AG04449 (cell line): Measurements from ENCODE around the gene ITPR1.

Source experiments
- CTCF ChIA-PET: fragments of 350-600 bp; formaldehyde crosslinking; extraction: SDS; loops from one replicate; lab custom pipeline; 2021; ENCODE audit warnings: antibody characterized with exemption; lab: Yijun Ruan, JAX
- POLR2A ChIA-PET: fragments of 400-600, 350-600 bp; formaldehyde crosslinking; extraction: SDS; loops from one replicate; lab custom pipeline; 2020; ENCODE audit warnings: antibody characterized with exemption, inconsistent platforms; lab: Yijun Ruan, JAX
- DNase-seq: peaks from one replicate; pipeline ENCODE4 v3.0.0-alpha.2; 2010; ENCODE audit warnings: low read depth, low spot score
- H3K4me3 ChIP-seq: 2 replicates; pipeline ENCODE4 v1.5.1; 2011; ENCODE audit warnings: low read depth, mild to moderate bottlenecking, control low read depth, low read length
- TF ChIP-seq, protein P1 (sequence below): IDR thresholded peaks from one replicate; pipeline ENCODE4 v1.5.1; 2011; ENCODE audit warnings: mild to moderate bottlenecking, moderate library complexity, low read length, control low read depth, inconsistent platforms; ENCODE audit not compliant: insufficient read depth; ENCODE audit errors: missing control alignments

ITPR1 gene

DNA sequence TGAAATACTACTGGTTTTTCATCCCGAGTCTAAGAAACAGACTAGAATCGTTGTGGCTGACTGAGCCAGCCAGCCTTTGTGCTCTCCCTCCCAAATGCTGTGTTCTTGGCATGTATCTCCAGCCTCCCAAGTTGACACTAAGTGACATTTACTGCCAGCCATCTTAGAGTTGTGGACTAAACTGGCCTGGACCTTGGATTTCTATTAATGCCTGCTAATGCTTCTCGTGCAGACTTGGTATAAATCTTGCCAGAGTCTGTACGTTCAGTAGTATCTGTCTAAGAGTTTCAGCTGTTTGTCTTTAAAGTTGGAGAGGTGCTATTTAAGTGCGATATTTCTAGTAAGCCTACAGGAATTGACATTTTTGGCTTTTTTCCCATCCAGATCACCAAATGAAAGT, 319.4 kb downstream of the ITPR1 start:
- POLR2A ChIA-PET = no interaction called here
- CTCF ChIA-PET = interaction anchor here (0.6 kb wide), 1 partner anchor 12 kb away, joined by 3 read pairs; no protein-coding TSS in a partner anchor
- TF ChIP-seq, protein P1, sequence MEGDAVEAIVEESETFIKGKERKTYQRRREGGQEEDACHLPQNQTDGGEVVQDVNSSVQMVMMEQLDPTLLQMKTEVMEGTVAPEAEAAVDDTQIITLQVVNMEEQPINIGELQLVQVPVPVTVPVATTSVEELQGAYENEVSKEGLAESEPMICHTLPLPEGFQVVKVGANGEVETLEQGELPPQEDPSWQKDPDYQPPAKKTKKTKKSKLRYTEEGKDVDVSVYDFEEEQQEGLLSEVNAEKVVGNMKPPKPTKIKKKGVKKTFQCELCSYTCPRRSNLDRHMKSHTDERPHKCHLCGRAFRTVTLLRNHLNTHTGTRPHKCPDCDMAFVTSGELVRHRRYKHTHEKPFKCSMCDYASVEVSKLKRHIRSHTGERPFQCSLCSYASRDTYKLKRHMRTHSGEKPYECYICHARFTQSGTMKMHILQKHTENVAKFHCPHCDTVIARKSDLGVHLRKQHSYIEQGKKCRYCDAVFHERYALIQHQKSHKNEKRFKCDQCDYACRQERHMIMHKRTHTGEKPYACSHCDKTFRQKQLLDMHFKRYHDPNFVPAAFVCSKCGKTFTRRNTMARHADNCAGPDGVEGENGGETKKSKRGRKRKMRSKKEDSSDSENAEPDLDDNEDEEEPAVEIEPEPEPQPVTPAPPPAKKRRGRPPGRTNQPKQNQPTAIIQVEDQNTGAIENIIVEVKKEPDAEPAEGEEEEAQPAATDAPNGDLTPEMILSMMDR = no peak
- no peak for DNase-seq
- H3K4me3 ChIP-seq = no peak overlapping the region

DNA sequence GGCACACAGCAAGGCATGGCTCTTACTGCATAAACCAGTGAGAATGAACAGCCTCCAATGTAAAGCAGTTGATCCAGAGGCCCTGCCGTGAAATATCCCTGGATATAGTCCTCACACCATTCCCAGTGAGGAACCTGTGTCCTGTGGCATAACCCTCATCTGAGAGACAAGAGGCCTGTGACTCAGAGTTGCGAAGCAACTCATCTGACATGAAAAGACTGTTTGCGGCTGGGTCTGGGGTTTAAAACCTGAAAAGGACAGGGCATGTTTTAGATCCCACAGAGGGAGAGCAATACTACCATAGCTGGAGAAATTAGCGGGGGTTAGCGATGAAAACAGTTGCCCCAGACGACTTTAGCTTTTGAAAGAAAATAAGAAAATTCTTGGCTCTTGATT, 320.8 kb downstream of the ITPR1 start:
- CTCF ChIA-PET = no interaction called here
- POLR2A ChIA-PET = no interaction called here
- no peak overlapping the region for H3K4me3 ChIP-seq
- DNase-seq = no peak
- TF ChIP-seq, protein P1 = no peak

GRCh38 chr3:4814305-4814903, 321.3 kb downstream of the ITPR1 start:
- TF ChIP-seq, protein P1 = no peak
- ChIA-PET POLR2A (no interaction called here), CTCF (no interaction called here)
- H3K4me3 ChIP-seq = no peak overlapping the region
- no peak for DNase-seq

DNA sequence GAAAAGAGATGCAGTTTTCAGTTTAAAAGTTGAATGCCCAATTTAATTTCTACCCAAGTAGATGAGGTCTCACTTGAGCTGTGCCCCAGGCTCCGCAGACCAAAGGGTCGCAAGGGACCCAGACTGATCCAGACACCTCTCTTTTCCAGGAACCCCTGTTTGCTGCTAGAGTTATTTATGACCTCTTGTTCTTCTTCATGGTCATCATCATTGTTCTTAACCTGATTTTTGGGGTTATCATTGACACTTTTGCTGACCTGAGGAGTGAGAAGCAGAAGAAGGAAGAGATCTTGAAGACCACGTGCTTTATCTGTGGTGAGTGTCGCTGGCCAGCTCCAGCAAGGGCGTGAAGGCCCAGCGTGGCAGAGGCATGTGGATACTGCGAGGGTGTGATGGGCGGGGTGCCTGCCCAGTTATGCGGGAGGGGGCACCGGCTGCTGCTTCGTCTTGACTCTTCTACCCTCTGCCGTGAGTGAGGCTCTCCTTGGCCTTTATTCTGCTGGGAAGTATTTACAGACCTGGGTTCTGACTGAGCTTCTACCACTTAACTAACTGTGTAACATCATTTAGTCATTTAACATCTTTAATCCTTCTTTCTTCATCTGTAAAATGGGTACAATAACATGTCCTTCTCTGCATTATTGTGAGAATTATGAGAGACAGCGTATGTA, 321.9 kb downstream of the ITPR1 start:
- no peak for DNase-seq
- TF ChIP-seq, protein P1 = no peak
- CTCF ChIA-PET = interaction anchor here (1.4 kb wide), 1 partner anchor 8 kb away, joined by 4 read pairs; no protein-coding TSS in a partner anchor
- H3K4me3 ChIP-seq = no peak overlapping the region
- POLR2A ChIA-PET = no interaction called here

DNA sequence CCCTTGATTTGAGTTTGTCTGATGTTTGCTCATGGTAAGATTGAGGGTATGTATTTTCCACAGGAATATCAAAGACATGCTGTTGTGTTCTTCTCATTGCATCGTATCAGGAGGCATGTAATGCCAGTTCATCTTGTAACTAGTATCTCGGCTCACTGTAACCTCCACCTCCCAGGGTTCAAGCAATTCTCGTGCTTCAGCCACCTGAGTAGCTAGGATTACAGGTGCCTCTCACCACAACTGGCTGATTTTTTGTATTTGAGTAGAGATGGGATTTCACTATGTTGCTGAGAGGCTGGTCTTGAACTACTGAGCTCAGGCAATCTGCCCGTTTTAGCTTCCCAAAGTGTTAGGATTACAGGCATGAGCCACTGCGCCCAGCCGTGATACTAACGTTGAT, 323.2 kb downstream of the ITPR1 start:
- CTCF ChIA-PET = interaction anchor here (1.4 kb wide), 1 partner anchor 10 kb away, joined by 4 read pairs; no protein-coding TSS in a partner anchor

GRCh38 chr3:4816718-4817117, 323.6 kb downstream of the ITPR1 start:
- CTCF ChIA-PET = no interaction called here
- no peak for DNase-seq
- TF ChIP-seq, protein P1 = no peak
- H3K4me3 ChIP-seq = no peak overlapping the region
- POLR2A ChIA-PET = no interaction called here

More for the DNA sequence above, 323.2 kb downstream of the ITPR1 start:
- DNase-seq = no peak
- POLR2A ChIA-PET = no interaction called here
- no peak overlapping the region for H3K4me3 ChIP-seq
- TF ChIP-seq, protein P1 = no peak
